Loucy (cell line): ENCODE results near the gene MOB3B.

ENCODE experiments used
- EZH2phosphoT487 ChIP-seq: fragments of 200-600 bp; IDR thresholded peaks from 2 replicates; pipeline ENCODE4 v1.6.1; 2018; ENCODE audit warnings: antibody characterized with exemption, mild to moderate bottlenecking, moderate library complexity, borderline replicate concordance
- TF ChIP-seq, protein P1 (sequence below): fragments of 200-600 bp; sonication (generic); conservative IDR thresholded peaks from 2 replicates; pipeline ENCODE4 v1.5.1; 2014; ENCODE audit warnings: mild to moderate bottlenecking, antibody characterized with exemption, low read length

DNA sequence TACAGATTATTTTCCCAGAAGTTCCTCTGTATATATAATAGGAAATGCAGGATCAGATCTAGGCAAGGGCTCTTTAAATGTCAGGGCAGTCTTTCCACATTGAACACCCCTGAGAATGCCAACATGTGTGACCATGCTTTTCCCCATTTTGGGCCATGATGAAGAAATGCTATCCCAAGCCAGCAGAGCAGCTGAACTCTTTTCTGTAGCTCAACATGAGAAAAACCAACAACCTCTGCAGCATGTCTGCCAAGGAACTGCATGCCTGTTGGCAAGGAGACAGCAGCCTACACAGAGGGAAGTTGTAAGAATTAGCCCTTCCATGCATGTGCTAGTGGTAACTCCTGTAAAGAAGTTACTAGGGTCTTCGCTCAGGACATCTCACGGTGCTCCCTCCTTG lies 15.1 kb downstream of the MOB3B start:
- TF ChIP-seq, protein P1, sequence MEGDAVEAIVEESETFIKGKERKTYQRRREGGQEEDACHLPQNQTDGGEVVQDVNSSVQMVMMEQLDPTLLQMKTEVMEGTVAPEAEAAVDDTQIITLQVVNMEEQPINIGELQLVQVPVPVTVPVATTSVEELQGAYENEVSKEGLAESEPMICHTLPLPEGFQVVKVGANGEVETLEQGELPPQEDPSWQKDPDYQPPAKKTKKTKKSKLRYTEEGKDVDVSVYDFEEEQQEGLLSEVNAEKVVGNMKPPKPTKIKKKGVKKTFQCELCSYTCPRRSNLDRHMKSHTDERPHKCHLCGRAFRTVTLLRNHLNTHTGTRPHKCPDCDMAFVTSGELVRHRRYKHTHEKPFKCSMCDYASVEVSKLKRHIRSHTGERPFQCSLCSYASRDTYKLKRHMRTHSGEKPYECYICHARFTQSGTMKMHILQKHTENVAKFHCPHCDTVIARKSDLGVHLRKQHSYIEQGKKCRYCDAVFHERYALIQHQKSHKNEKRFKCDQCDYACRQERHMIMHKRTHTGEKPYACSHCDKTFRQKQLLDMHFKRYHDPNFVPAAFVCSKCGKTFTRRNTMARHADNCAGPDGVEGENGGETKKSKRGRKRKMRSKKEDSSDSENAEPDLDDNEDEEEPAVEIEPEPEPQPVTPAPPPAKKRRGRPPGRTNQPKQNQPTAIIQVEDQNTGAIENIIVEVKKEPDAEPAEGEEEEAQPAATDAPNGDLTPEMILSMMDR, result no peak
- TF ChIP-seq EZH2phosphoT487, result no peak
